RWPE2 (cell line): ENCODE data around the gene MRNIP.

Experiments used
- ATAC-seq: fragments of 200-7000 bp; cut with Tn5 transposase; 3 replicates; pipeline ENCODE4 v1.9.1; 2021; ENCODE audit warnings: low read depth
- DNase-seq: peaks from one replicate; pipeline ENCODE4 v3.0.0-alpha.2; 2020; ENCODE audit warnings: low spot score
- H3K27ac ChIP-seq: fragments of 450-650 bp; 2 replicates; pipeline ENCODE4 v1.5.1; 2017; ENCODE audit warnings: mild to moderate bottlenecking; ENCODE audit not compliant: poor library complexity, severe bottlenecking
- H3K27me3 ChIP-seq: fragments of 250-450 bp; sonication (Bioruptor Pico); 2 replicates; pipeline ENCODE4 v1.5.1; 2021; ENCODE audit warnings: mild to moderate bottlenecking, moderate library complexity; ENCODE audit not compliant: insufficient read depth, poor library complexity, severe bottlenecking
- H3K36me3 ChIP-seq: fragments of 250-450 bp; sonication (Bioruptor Pico); 2 replicates; pipeline ENCODE4 v1.5.1; 2020; ENCODE audit warnings: low read depth, mild to moderate bottlenecking, moderate library complexity
- H3K4me1 ChIP-seq: fragments of 250-450 bp; sonication (Bioruptor Pico); 2 replicates; pipeline ENCODE4 v1.5.1; 2021; ENCODE audit warnings: mild to moderate bottlenecking, moderate library complexity; ENCODE audit not compliant: insufficient read depth, poor library complexity, severe bottlenecking
- H3K4me3 ChIP-seq: fragments of 250-450 bp; sonication (Bioruptor Pico); 2 replicates; pipeline ENCODE4 v1.5.1; 2021; ENCODE audit warnings: mild to moderate bottlenecking, moderate library complexity; ENCODE audit not compliant: severe bottlenecking
- H3K9me3 ChIP-seq: fragments of 250-450 bp; sonication (Bioruptor Pico); 2 replicates; pipeline ENCODE4 v1.5.1; 2021; ENCODE audit warnings: mild to moderate bottlenecking, moderate library complexity; ENCODE audit not compliant: severe bottlenecking
- CTCF ChIP-seq: fragments of 450-650 bp; IDR thresholded peaks from one replicate; pipeline ENCODE4 v1.5.1; 2017; ENCODE audit warnings: mild to moderate bottlenecking, moderate library complexity; ENCODE audit not compliant: poor library complexity, severe bottlenecking

Gene MRNIP

DNA sequence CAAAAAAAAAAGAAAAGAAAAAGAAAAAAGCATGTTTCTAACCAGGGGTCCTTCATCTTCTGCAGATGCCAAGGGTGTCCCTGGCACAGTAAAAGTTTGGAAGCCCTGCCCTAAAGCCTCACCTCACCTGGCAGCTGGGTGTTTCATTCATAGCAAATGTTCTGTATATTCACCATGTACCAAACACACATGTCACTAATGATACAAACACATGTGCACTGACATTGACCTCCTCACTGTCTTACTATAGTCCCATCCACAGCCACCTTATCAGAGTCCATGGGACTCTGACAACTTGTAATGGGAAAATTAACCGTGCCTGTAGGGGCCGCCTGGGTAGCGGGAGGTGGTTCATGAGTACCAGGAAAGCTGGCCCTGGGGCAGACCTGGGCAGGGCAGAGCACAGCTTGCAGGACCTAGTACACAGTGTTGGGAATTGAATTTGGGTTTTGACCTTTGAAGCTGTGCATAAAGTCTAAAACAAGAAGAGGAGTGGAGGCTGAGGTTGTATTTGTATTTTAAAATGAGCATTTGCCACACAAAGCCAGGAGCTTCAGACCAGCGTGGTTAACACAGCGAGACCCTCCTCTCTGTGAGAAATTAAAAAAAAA is 45.5 kb downstream of the MRNIP start:
- H3K27ac ChIP-seq, result no peak overlapping the region
- H3K27me3 ChIP-seq, result no peaks in the 10 kb centered on the region
- peaks cover 43% of the 10 kb centered on the region for H3K36me3 ChIP-seq
- H3K4me3 ChIP-seq, result no peak overlapping the region
- no peaks in the 10 kb centered on the region for H3K4me1 ChIP-seq
- no peak for TF ChIP-seq CTCF
- ATAC-seq (no peak), DNase-seq (no peak)
- no peaks in the 10 kb centered on the region for H3K9me3 ChIP-seq

- no peaks in the 10 kb centered on the region for H3K27me3 ChIP-seq
- no peak overlapping the region for H3K27ac ChIP-seq
- TF ChIP-seq CTCF, result no peak
- ATAC-seq (no peak), DNase-seq (no peak)
- peaks cover 43% of the 10 kb centered on the region for H3K36me3 ChIP-seq
- no peaks in the 10 kb centered on the region for H3K4me1 ChIP-seq
- H3K9me3 ChIP-seq, result no peaks in the 10 kb centered on the region
- H3K4me3 ChIP-seq, result no peak overlapping the region
These were observed 46.3 kb downstream of the MRNIP start for GRCh38 chr5:179812135-179812825.

DNA sequence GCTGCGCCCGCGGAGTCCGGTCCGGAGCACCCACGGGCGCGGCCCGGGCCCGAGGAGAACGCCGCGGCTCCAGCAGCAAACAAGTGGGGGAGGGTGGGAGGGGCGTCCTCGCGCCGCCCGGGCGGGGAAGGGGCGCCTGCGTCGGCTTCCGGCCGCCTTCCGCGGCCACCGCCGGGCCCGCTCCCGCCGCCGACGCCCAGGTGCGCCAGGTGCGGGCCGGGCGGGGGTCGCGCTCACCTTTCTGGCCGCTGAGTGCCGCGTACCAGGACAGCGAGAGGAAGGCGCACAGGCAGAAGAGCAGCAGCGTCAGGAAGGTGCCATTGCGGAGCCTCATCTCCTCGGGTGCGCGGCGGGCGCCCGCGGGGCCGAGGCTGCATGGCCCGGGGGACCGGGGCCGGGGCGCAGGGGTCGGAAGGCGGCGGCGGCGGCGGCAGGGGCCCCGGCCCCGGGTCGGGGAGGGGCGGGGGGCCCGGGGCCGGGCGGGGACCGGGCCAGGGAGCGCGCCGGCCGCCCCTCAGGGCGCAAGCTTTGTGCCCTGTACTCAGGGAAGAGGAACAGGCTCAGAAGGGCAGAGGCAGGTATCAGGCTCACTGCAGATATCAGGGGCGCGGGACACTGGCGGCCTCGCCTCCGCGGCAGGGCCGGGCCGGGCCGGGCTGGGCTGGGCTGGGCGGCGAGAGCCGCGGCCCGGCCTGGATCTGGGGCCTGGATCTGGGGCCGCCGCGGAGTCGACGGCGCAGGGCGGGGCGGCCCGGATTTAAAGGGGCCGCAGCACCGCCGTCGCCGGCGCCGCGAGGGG is 52.2 kb downstream of the MRNIP start, which contains the start of gene MGAT4B:
MGAT4B (minus strand) TSS at position 617 of the 799 bp plus-strand sequence; CDS start at position 334, 283 bp downstream.
- peaks cover 13% of the 10 kb centered on the region for H3K4me1 ChIP-seq
- H3K27me3 ChIP-seq, result no peaks in the 10 kb centered on the region
- DNase-seq (peak; percentile 69), ATAC-seq (peak; percentile 73)
- peak within 1 kb of the TSS; percentile 75 for H3K4me3 ChIP-seq
- H3K36me3 ChIP-seq, result peaks cover 16% of the 10 kb centered on the region
- TF ChIP-seq CTCF, result no peak
- no peaks in the 10 kb centered on the region for H3K9me3 ChIP-seq
- H3K27ac ChIP-seq, result peak within 1 kb of the TSS; percentile 83

- no peak for TF ChIP-seq CTCF
- H3K4me3 ChIP-seq, result peak overlapping the region; percentile 75
- ATAC-seq (peak; percentile 45), DNase-seq (peak; percentile 78)
- peaks cover 19% of the 10 kb centered on the region for H3K36me3 ChIP-seq
- peak overlapping the region; percentile 83 for H3K27ac ChIP-seq
- peaks cover 13% of the 10 kb centered on the region for H3K4me1 ChIP-seq
- H3K9me3 ChIP-seq, result no peaks in the 10 kb centered on the region
- no peaks in the 10 kb centered on the region for H3K27me3 ChIP-seq
These were observed 52.9 kb downstream of the MRNIP start for GRCh38 chr5:179805529-179806249.
